HG02973 (cell line): Measurements from ENCODE around the gene IL31.

ENCODE experiments used
- ATAC-seq: cut with Tn5 transposase; IDR thresholded peaks from one replicate; pipeline ENCODE4 v1.9.1; 2021; ENCODE audit warnings: moderate library complexity; ENCODE audit not compliant: unreplicated experiment

IL31 gene

DNA sequence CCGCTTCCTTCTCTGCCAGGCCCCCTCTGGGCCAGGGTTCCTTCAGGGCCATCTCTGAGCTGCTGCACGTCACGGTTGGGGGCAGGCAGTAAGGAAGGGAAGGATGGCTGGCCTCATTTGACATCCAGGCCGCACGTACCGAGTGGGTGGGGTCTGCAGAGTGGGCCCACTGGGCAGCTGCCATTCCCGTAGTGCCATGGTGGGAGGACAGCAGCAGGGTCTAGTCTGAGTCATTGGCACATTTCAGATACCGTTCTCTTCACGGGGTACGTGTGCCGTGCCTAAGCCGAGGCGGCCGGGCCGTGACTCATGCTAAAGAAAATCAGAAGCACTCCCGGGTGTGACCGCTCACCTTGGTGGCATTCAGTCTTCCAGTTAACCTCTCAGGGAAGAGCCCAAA is 43.9 kb downstream of the IL31 start:
- ATAC-seq, result no peak

GRCh38 chr12:122129131-122129530 is 44.9 kb downstream of the IL31 start:
- ATAC-seq, result no peak

DNA sequence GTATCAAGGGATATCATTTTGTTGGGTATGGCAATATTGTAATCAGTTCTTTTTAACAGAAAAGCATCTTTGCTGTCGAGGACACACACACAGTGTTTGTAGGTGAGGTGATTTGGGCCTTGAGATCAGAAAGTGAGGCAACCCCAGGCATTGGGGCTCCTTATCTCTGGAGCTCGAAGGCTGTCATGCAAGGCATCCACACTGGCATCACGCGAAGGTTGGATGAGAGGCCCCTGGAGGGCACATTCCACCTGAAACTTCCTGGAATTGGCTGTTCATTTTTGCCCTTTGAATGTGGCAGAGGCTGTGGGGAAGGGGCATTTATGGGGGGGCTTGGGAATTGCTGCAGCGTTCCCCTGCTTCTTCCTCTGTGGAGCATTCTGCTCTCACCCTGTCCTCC is 45.5 kb downstream of the IL31 start:
- no peak for ATAC-seq

DNA sequence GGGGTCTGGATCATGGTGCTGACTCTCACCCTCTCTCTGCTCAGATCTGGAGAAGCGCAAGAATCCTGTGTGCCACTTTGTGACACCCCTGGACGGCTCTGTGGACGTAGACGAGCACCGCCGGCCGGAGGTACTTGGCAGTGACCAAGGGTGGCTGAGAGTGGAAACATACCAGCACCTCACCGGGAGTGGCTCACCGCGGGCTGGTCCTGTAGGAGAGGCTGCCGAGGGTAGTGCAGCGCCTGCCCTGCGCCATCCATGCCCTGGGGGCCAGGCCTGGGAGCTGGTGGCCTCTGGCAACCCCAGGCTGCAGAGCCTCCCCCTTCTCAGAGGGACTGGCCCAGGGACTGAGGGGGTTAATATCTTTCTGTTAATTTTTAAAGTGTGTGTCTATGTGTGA is 46.2 kb downstream of the IL31 start:
- no peak for ATAC-seq

GRCh38 chr12:122126713-122127597 is 47.1 kb downstream of the IL31 start:
- ATAC-seq, result no peak

GRCh38 chr12:122126342-122126635 is 47.7 kb downstream of the IL31 start:
- no peak for ATAC-seq

DNA sequence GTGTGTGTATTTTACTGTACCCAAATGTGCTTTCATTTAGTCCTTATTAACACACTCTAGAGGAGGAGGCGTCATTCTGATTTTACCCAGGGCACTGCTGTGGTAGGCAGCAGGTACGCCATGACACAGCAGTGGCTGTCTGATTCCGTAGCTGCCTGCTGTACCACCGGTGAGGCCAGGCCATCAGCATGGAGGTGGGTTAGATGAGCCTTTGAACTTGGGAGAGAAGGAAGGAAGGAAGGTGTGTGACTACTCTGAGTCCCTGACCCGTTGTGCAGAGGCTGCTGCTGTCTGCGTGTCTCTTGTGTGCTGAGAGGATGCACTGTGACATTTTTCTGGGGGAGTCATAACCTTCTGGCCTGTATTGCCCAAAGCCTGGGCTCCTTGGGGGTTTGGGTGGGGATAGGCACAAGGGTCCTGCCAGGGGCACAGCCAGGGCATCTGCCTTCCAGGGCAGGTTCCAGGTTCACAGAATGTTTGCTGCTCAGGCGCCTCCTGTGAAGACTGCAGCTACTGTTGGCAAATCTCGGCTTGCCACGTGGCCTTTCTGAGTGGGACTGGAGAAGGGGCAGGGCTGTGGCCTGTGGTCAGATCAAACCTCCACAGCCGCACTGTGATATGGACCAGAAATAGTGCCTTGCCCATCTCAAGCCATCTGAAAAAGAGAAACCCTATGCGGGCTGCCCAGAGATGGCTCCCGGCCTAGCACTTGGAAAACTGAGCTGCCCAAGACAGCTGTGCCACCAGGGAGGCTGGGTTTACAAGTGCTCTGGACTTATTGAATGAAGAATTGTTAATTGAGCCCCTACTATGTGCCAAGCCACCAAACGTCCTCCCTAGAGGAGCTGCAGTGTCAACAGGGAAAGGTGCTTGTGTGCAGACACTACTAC is 48.3 kb downstream of the IL31 start:
- no peak for ATAC-seq

GRCh38 chr12:122124370-122124769 is 49.7 kb downstream of the IL31 start:
- ATAC-seq, result no peak

GRCh38 chr12:122123761-122124145 is 50.3 kb downstream of the IL31 start:
- no peak for ATAC-seq

GRCh38 chr12:122123051-122123760 is 50.8 kb downstream of the IL31 start:
- ATAC-seq, result no peak
